GM10248 (cell line): Measurements from ENCODE around the gene MAP4.

Source experiments
- CTCF ChIA-PET: fragments of 300-600 bp; sonication (Branson Sonifier 250); formaldehyde crosslinking; extraction: SDS; loops from one replicate; lab custom pipeline; 2021; ENCODE audit warnings: antibody characterized with exemption; lab: Yijun Ruan, JAX
- POLR2A ChIA-PET: fragments of 350-650 bp; sonication (Branson Sonifier 250); formaldehyde crosslinking; extraction: SDS; loops from one replicate; lab custom pipeline; 2020; ENCODE audit warnings: antibody characterized with exemption; lab: Yijun Ruan, JAX
- DNase-seq: peaks from one replicate; pipeline ENCODE4 v3.0.0; 2012; ENCODE audit errors: extremely low spot score
- CTCF ChIP-seq: IDR thresholded peaks from 2 replicates; pipeline ENCODE4 v1.5.1; 2012; ENCODE audit warnings: mild to moderate bottlenecking, low read depth; ENCODE audit errors: extremely low read depth, missing control alignments, control extremely low read depth

Gene MAP4

DNA sequence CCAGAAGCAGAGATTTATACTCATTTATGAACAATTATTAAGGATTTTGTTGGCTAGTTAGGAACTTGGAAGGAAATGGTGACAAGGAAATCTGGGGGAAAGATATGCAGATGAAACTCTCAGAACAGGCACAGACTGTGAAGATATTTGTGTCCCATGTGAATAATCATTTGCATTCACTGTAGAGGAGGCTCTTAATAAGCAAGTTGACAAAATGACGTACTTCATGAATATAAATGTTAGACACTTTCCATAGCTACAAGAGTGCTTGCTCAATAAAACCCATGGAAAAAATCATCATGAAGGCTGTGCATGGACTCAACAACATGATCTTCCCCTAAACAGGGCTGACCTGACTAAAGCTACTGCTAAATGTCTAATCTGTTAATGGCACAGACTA, 59.7 kb downstream of the MAP4 start:
- no peak for TF ChIP-seq CTCF
- CTCF ChIA-PET, result interaction anchor here (0.9 to 2.6 kb wide), 5 partner anchors 12 to 106 kb away, joined by 3 to 9 read pairs (median 3); no protein-coding TSS in a partner anchor
- POLR2A ChIA-PET, result no interaction called here
- DNase-seq, result no peak

GRCh38 chr3:47954567-47954966, 61.6 kb downstream of the MAP4 start:
- ChIA-PET POLR2A (no interaction called here), CTCF (interaction anchor here (0.8 to 2.6 kb wide), 8 partner anchors 10 to 432 kb away, joined by 3 to 9 read pairs (median 4); no protein-coding TSS in a partner anchor)
- DNase-seq, result no peak
- TF ChIP-seq CTCF, result no peak

DNA sequence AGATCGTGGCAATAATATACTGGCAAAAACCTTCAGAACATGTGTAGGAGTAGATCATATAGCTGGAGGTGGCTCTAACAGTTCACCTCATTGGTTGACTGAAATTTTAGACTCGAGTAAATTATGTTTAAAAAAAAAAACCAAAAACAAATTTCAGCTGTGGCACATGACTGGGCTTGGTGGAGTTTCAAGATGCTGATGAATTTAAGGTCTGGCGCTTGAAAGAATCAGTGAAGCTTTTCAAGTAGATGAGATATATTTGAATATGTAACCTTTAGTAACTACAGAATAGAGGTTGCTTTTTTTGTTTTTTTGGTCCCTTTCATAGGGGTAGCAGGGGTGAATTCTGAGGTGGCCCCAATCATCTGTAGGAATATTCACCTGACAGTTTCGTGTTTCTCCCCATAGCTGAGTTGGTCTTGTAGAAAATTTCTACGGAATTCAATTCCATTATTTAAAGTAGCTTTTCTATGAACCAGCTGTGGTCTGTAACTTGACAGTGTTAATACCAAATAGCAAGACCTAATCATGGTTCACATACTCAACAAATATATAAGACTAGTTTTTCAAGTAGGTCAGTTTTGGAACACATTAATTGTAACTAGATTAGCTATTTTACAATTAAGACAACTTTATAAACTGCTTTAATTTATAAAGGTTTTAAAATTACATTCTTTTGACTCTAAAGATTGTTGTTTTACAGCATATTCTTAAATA, 65.6 kb downstream of the MAP4 start:
- POLR2A ChIA-PET, result no interaction called here
- TF ChIP-seq CTCF, result no peak

DNA sequence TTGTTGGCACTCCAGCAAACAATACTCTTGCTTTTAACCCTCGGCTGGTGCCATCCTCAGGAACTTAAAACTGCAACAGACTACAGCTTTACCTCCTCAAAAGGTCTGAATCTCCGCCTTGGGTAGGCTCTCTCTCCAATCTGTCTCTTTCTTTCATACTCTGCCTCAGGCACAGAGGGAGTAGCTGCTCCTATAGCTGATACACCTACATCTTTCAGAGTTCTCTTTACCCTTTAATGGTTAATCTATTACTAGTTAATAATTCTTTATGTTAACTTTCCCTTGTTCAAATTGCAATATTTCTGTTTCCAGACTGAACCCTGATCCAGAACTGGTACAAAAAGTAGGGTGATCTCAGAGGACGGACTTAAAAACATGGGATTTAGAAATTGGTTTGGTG, 66.2 kb downstream of the MAP4 start:
- POLR2A ChIA-PET, result no interaction called here
- peak; percentile 38 for DNase-seq
- no peak for TF ChIP-seq CTCF
- CTCF ChIA-PET, result interaction anchor here (1.0 to 3.1 kb wide), 7 partner anchors 11 to 135 kb away, joined by 3 to 8 read pairs (median 4); no protein-coding TSS in a partner anchor

More for the DNA sequence above, 65.6 kb downstream of the MAP4 start:
- CTCF ChIA-PET, result interaction anchor here (1.0 to 3.1 kb wide), 7 partner anchors 11 to 136 kb away, joined by 3 to 8 read pairs (median 4); no protein-coding TSS in a partner anchor
- no peak for DNase-seq

DNA sequence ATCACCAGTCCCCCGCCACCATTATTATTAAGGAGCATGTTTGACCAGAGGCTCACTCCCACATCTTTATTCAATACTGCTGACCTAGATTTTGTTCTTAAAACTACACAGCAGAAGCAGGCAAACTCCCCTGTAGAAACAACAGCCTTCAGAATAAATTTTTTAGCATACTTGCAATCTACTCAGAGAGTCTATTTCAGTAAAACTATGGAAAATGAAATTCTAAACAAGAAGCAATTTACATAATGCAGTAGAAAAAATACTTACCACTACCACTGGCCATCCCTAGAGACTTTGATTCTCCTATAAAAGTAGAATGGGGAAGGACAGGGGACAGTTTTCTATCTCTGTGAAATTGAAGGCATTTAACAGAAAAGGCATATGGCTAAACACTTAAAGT, 76.0 kb downstream of the MAP4 start:
- no peak for DNase-seq
- TF ChIP-seq CTCF, result no peak
- CTCF ChIA-PET, result interaction anchor here (1.4 kb wide), 1 partner anchor 11 kb away, joined by 3 read pairs; no protein-coding TSS in a partner anchor
- POLR2A ChIA-PET, result no interaction called here

DNA sequence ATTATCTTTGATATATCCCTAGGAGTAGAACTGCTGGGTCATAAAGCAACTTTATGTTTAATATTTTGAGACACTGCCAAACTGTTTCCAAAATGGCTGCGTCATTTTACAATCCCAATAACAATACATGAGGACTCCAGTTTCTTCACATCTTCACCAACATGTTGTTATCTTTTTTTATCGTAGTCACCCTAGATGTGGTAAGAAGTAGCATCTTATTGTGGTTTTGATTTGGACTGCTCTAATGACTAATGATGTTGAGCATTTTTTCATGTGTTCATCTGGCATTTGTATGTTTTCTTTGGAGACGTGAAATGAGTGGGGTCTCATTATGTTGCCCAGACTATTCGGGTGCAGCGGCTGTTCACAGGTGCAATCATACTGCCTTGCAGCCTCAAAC, 83.8 kb downstream of the MAP4 start:
- POLR2A ChIA-PET, result no interaction called here
- DNase-seq, result no peak
- CTCF ChIA-PET, result no interaction called here
- TF ChIP-seq CTCF, result no peak
